IMR-90 (cell line): ENCODE results near the gene PHACTR2. TPM values are rescaled to one million over a fixed set of nuclear protein-coding genes. Genes with fewer than 3 reads are reported as not detected.

ENCODE experiments used
- ATAC-seq: fragments of 200-7000 bp; cut with Tn5 transposase; 2 replicates; pipeline ENCODE4 v1.9.1; 2020; ENCODE audit warnings: low read depth, mild to moderate bottlenecking, moderate library complexity
- BruUV-seq: library from RNA; stranded (reverse); fragments of 400-500 nt; replicated peaks from 2 replicates; lab custom pipeline; 2021; lab: Mats Ljungman, UMichigan
- CTCF ChIA-PET: fragments of 300-600 bp; formaldehyde crosslinking; extraction: SDS; loops from one replicate; lab custom pipeline; 2021; ENCODE audit warnings: antibody characterized with exemption; lab: Yijun Ruan, JAX
- POLR2A ChIA-PET: fragments of 300-600 bp; sonication (Branson Sonifier 250); formaldehyde crosslinking; loops from one replicate; lab custom pipeline; 2022; ENCODE audit warnings: antibody characterized with exemption; ENCODE audit not compliant: unreplicated experiment; lab: Charles Lee
- DNase-seq: peaks from one replicate; pipeline ENCODE4 v3.0.0; 2013
- H2AFZ ChIP-seq: replicated peaks from 2 replicates; pipeline ENCODE3; 2013; ENCODE audit warnings: low read length, mild to moderate bottlenecking; ENCODE audit not compliant: poor library complexity
- H2AK5ac ChIP-seq: 2 replicates; pipeline ENCODE4 v1.6.1; 2013; ENCODE audit warnings: low read depth, low read length, inconsistent platforms
- H2AK9ac ChIP-seq: replicated peaks from 2 replicates; pipeline ENCODE3; 2013; ENCODE audit warnings: mild to moderate bottlenecking, low read depth, low read length, moderate library complexity; ENCODE audit not compliant: poor library complexity
- H2BK120ac ChIP-seq: 2 replicates; pipeline ENCODE4 v1.6.1; 2013; ENCODE audit warnings: low read depth, low read length, inconsistent platforms
- H2BK15ac ChIP-seq: 3 replicates; pipeline ENCODE4 v1.6.1; 2013; ENCODE audit warnings: low read depth, low read length, inconsistent platforms
- H2BK20ac ChIP-seq: 2 replicates; pipeline ENCODE4 v1.6.1; 2013; ENCODE audit warnings: low read depth, mild to moderate bottlenecking, inconsistent platforms, low read length, moderate library complexity
- H2BK5ac ChIP-seq: 2 replicates; pipeline ENCODE4 v1.6.1; 2013; ENCODE audit warnings: mild to moderate bottlenecking, low read depth, low read length, inconsistent platforms; ENCODE audit not compliant: poor library complexity, severe bottlenecking
- H3K14ac ChIP-seq: replicated peaks from 2 replicates; pipeline ENCODE4 v1.6.1; 2013; ENCODE audit warnings: low read depth, low read length, inconsistent platforms
- H3K18ac ChIP-seq: 2 replicates; pipeline ENCODE4 v1.6.1; 2013; ENCODE audit warnings: low read depth, low read length, control low read depth
- H3K23ac ChIP-seq: 2 replicates; pipeline ENCODE4 v1.6.1; 2013; ENCODE audit warnings: low read depth, low read length, inconsistent platforms
- H3K27ac ChIP-seq: 2 replicates; pipeline ENCODE4 v1.5.1; 2013; ENCODE audit warnings: mild to moderate bottlenecking, control low read depth, low read length; ENCODE audit not compliant: insufficient read depth
- H3K27me3 ChIP-seq: 2 replicates; pipeline ENCODE4 v1.6.1; 2013; ENCODE audit warnings: low read length; ENCODE audit not compliant: control insufficient read depth, insufficient read depth
- H3K36me3 ChIP-seq: 2 replicates; pipeline ENCODE4 v1.6.1; 2013; ENCODE audit warnings: low read length, mixed read lengths; ENCODE audit not compliant: control insufficient read depth, insufficient read depth
- H3K4ac ChIP-seq: 2 replicates; pipeline ENCODE4 v1.6.1; 2013; ENCODE audit warnings: low read depth, low read length, inconsistent platforms
- H3K4me1 ChIP-seq: 2 replicates; pipeline ENCODE4 v1.6.1; 2013; ENCODE audit warnings: low read length, mixed read lengths; ENCODE audit not compliant: control insufficient read depth, insufficient read depth
- H3K4me2 ChIP-seq: 2 replicates; pipeline ENCODE4 v1.6.1; 2013; ENCODE audit warnings: low read depth, mild to moderate bottlenecking, control low read depth, low read length, moderate library complexity
- H3K4me3 ChIP-seq: 2 replicates; pipeline ENCODE4 v1.5.1; 2013; ENCODE audit warnings: low read depth, mild to moderate bottlenecking, control low read depth, low read length, moderate library complexity; ENCODE audit not compliant: insufficient read depth
- H3K56ac ChIP-seq: 2 replicates; pipeline ENCODE4 v1.6.1; 2013; ENCODE audit warnings: low read length, inconsistent platforms; ENCODE audit not compliant: insufficient read depth; ENCODE audit errors: extremely low read depth
- H3K79me1 ChIP-seq, 2 experiments: 2 replicates each; pipeline ENCODE4 v1.6.1; 2013; ENCODE audit warnings: low read length in 2 of 2, inconsistent platforms in 1 of 2, low read depth in 1 of 2
- H3K9ac ChIP-seq: 2 replicates; pipeline ENCODE4 v1.6.1; 2013; ENCODE audit warnings: low read depth, low read length, control low read depth
- H3K9me1 ChIP-seq: 2 replicates; pipeline ENCODE4 v1.6.1; 2013; ENCODE audit warnings: low read length, inconsistent platforms; ENCODE audit not compliant: insufficient read depth
- H3K9me3 ChIP-seq: 2 replicates; pipeline ENCODE4 v1.6.1; 2013; ENCODE audit warnings: low read length; ENCODE audit not compliant: control insufficient read depth, insufficient read depth
- H4K20me1 ChIP-seq: 2 replicates; pipeline ENCODE4 v1.6.1; 2013; ENCODE audit warnings: low read length, inconsistent platforms; ENCODE audit not compliant: insufficient read depth
- H4K5ac ChIP-seq: 2 replicates; pipeline ENCODE4 v1.6.1; 2013; ENCODE audit warnings: mild to moderate bottlenecking, low read depth, low read length, control low read depth
- H4K8ac ChIP-seq, 2 experiments: 2 replicates each; pipeline ENCODE4 v1.6.1; 2013; ENCODE audit warnings: low read depth in 2 of 2, low read length in 2 of 2, control low read depth in 1 of 2, inconsistent platforms in 1 of 2
- H4K91ac ChIP-seq: 2 replicates; pipeline ENCODE4 v1.6.1; 2013; ENCODE audit warnings: low read depth, low read length, inconsistent platforms; ENCODE audit not compliant: insufficient read depth
- BHLHE40 ChIP-seq: fragments of 150-350 bp; IDR thresholded peaks from 2 replicates; pipeline ENCODE4 v1.6.1; 2016; ENCODE audit warnings: mild to moderate bottlenecking, low read depth, low read length
- CEBPB ChIP-seq: IDR thresholded peaks from 2 replicates; pipeline ENCODE4 v1.6.1; 2012; ENCODE audit warnings: low read depth, low read length, improper control_type of control experiment
- CHD1 ChIP-seq: IDR thresholded peaks from 2 replicates; pipeline ENCODE4 v1.6.1; 2012; ENCODE audit warnings: low read depth, low read length, improper control_type of control experiment
- CTCF ChIP-seq: conservative IDR thresholded peaks from 2 replicates; pipeline ENCODE4 v1.5.1; 2012; ENCODE audit warnings: mild to moderate bottlenecking, low read depth, low read length, improper control_type of control experiment
- MAFK ChIP-seq: IDR thresholded peaks from 2 replicates; pipeline ENCODE4 v1.6.1; 2012; ENCODE audit warnings: low read depth, low read length, improper control_type of control experiment
- MAZ ChIP-seq: IDR thresholded peaks from 2 replicates; pipeline ENCODE4 v1.6.1; 2012; ENCODE audit warnings: low read depth, mild to moderate bottlenecking, low read length, improper control_type of control experiment, moderate library complexity, borderline replicate concordance
- MXI1 ChIP-seq: IDR thresholded peaks from 2 replicates; pipeline ENCODE4 v1.6.1; 2012; ENCODE audit warnings: low read depth, mild to moderate bottlenecking, low read length, moderate library complexity, borderline replicate concordance
- NFE2L2 ChIP-seq: fragments of 150-350 bp; IDR thresholded peaks from 2 replicates; pipeline ENCODE4 v1.6.1; 2016; ENCODE audit warnings: low read depth, mild to moderate bottlenecking, low read length
- POLR2A ChIP-seq: IDR thresholded peaks from 2 replicates; pipeline ENCODE4 v1.6.1; 2012; ENCODE audit warnings: mild to moderate bottlenecking, low read depth, low read length
- RCOR1 ChIP-seq: IDR thresholded peaks from 2 replicates; pipeline ENCODE4 v1.6.1; 2012; ENCODE audit warnings: mild to moderate bottlenecking, low read length, improper control_type of control experiment; ENCODE audit not compliant: insufficient replicate concordance
- SMC3 ChIP-seq: fragments of 150-350 bp; IDR thresholded peaks from 2 replicates; pipeline ENCODE4 v1.6.1; 2016; ENCODE audit warnings: low read depth, mild to moderate bottlenecking, antibody characterized with exemption, low read length, moderate library complexity
- WGBS, 2 experiments: methylation state at CpG; one replicate each; pipeline versions ENCODE4 v1.1.5 to v1.1.7; 2013; ENCODE audit warnings: missing lambda C conversion rate in 2 of 2; ENCODE audit not compliant: insufficient read length in 1 of 2; ENCODE audit errors: extremely low coverage in 2 of 2; 5-methylcytosine and 5-hydroxymethylcytosine counted together
- dilution Hi-C: fragments of 300-500 bp; cut with HindIII; formaldehyde crosslinking; loops from one replicate; pipeline ENCODE4 v1.14.3; 2018; ENCODE audit warnings: low sequenced_read_pairs; ENCODE audit not compliant: unreplicated experiment
- in situ Hi-C: fragments of 300-500 bp; cut with MboI; formaldehyde crosslinking; loops from 3 replicates; pipeline ENCODE4 v1.14.3; 2019; ENCODE audit warnings: low sequenced_read_pairs, inconsistent platforms, mixed read lengths
- intact Hi-C: fragments of 100-400 bp; cut with micrococcal nuclease; formaldehyde crosslinking; loops from 2 replicates; pipeline ENCODE4 v1.10.0; 2022
- polyA plus RNA-seq, 3 experiments: library from polyadenylated mRNA; depleted of rRNA; stranded (reverse); fragments of >200 nt; gene quantifications; 2 replicates each; pipeline ENCODE4 v1.2.3, GENCODE V29; 2012; ENCODE audit warnings: low replicate concordance in 1 of 3
- total RNA-seq: library from RNA; depleted of rRNA; stranded (reverse); fragments of >200 nt; gene quantifications from 2 replicates; pipeline ENCODE4 v1.2.3, GENCODE V29; 2012
- TF ChIP-seq, protein P1 (sequence below): fragments of 150-350 bp; IDR thresholded peaks from 2 replicates; pipeline ENCODE4 v1.6.1; 2016; ENCODE audit warnings: low read depth, mild to moderate bottlenecking, low read length, moderate library complexity, borderline replicate concordance

Gene PHACTR2
- total and polyA plus RNA-seq, 2 of the 4 experiments (the other 2 are of a cell fraction): 14.5 to 74.2 TPM

- DNase-seq: no peak
- Histone ChIP-seq H3K4me2 (no peak overlapping the region), H2BK5ac (no peak overlapping the region), H3K4me3 (no peak overlapping the region), H3K18ac (no peak overlapping the region), H2AK9ac (no peak overlapping the region), H4K5ac (no peak overlapping the region), H3K36me3 (peaks cover 26% of the 10 kb centered on the region), H2BK20ac (no peak overlapping the region), H3K27ac (no peak overlapping the region), H3K23ac (no peak overlapping the region), H3K9ac (no peak overlapping the region), H3K4ac (no peak overlapping the region), H3K9me3 (no peaks in the 10 kb centered on the region), H2AK5ac (no peak overlapping the region), H2BK120ac (no peak overlapping the region), H3K14ac (no peak overlapping the region), H4K91ac (no peak overlapping the region), H4K20me1 (no peaks in the 10 kb centered on the region), H4K8ac (no peak overlapping the region), H3K56ac (no peak overlapping the region), H3K4me1 (peaks cover 8% of the 10 kb centered on the region; the same call in 1 of the 2 replicates), H2AFZ (no peak overlapping the region), H3K79me1 (peaks cover 3 to 25% of the 10 kb centered on the region in 2 experiments; a peak in 3 of 4 replicates), H2BK15ac (no peak overlapping the region), H3K9me1 (peaks cover 14% of the 10 kb centered on the region), H3K27me3 (no peaks in the 10 kb centered on the region)
- ChIA-PET POLR2A (no interaction called here), CTCF (no interaction called here)
- no peak for TF ChIP-seq SMC3
- no peak for TF ChIP-seq MAZ
- no peak for TF ChIP-seq CTCF
- no peak for TF ChIP-seq MXI1
- TF ChIP-seq, protein P1, sequence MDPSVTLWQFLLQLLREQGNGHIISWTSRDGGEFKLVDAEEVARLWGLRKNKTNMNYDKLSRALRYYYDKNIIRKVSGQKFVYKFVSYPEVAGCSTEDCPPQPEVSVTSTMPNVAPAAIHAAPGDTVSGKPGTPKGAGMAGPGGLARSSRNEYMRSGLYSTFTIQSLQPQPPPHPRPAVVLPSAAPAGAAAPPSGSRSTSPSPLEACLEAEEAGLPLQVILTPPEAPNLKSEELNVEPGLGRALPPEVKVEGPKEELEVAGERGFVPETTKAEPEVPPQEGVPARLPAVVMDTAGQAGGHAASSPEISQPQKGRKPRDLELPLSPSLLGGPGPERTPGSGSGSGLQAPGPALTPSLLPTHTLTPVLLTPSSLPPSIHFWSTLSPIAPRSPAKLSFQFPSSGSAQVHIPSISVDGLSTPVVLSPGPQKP: no peak
- TF ChIP-seq RCOR1: no peak
- TF ChIP-seq BHLHE40: no peak
- no peak for TF ChIP-seq NFE2L2
- TF ChIP-seq CHD1: no peak
- no peak for TF ChIP-seq CEBPB
- TF ChIP-seq MAFK: no peak
- no peak for TF ChIP-seq POLR2A
- no TSS peak for BruUV-seq
- intact Hi-C loops (no loop called here), dilution Hi-C loops (no loop called here), in situ Hi-C loops (no loop called here)
- WGBS, 2 experiments: 80% methylated on average over 1 of the region's 6 CpGs; no CpG with 5 or more reads in 1 of the 2 experiments
- no peak for ATAC-seq
Observed at GRCh38 chr6:143775336-143775735, 97.6 kb downstream of the PHACTR2 start.
